T-helper 1 cell (primary cell): ENCODE measurements around the gene USF2.
"Not testable (repeated sequence)": the region's sequence is repeated elsewhere in the genome, so short reads cannot be mapped to it uniquely, and the experiment has no call there.

Experiments used
- DNase-seq, 5 donors: peaks; one replicate each; pipeline ENCODE4 v3.0.0-alpha.2; 2012 to 2020

USF2 gene

GRCh38 chr19:35285465-35285864 is 16.7 kb downstream of the USF2 start:
- not testable (repeated sequence) for DNase-seq

GRCh38 chr19:35286101-35286500 is 17.3 kb downstream of the USF2 start:
- not testable (repeated sequence) for DNase-seq

- DNase-seq = no peak
Measured at GRCh38 chr19:35287713-35288112, 19.0 kb downstream of the USF2 start.

- DNase-seq = no peak
Measured at GRCh38 chr19:35288331-35288730, 19.6 kb downstream of the USF2 start.

- no peak for DNase-seq
Measured at GRCh38 chr19:35288906-35289305, 20.1 kb downstream of the USF2 start.

- DNase-seq = no peak
Measured at GRCh38 chr19:35290381-35291127, 21.8 kb downstream of the USF2 start.

- no peak for DNase-seq
Measured at GRCh38 chr19:35291259-35291658, 22.5 kb downstream of the USF2 start.

GRCh38 chr19:35291916-35292315 is 23.2 kb downstream of the USF2 start, which contains the start of gene MAG:
Gene MAG (plus strand): TSS chr19:35292161. CDS start chr19:35295409, 3,248 bp downstream.
- no peak for DNase-seq

GRCh38 chr19:35292421-35293362 is 23.9 kb downstream of the USF2 start:
- DNase-seq = no peak

GRCh38 chr19:35293363-35293739 is 24.6 kb downstream of the USF2 start:
- no peak for DNase-seq

- DNase-seq = no peak
Measured at GRCh38 chr19:35293808-35294207, 25.0 kb downstream of the USF2 start.

GRCh38 chr19:35294328-35294727 is 25.6 kb downstream of the USF2 start:
- no peak for DNase-seq

GRCh38 chr19:35294859-35295791 is 26.4 kb downstream of the USF2 start:
- no peak for DNase-seq

- DNase-seq = peak in 3 of 5 donors; percentile 20 to 52 (median 24)
Measured at GRCh38 chr19:35295792-35296462, 27.2 kb downstream of the USF2 start.

GRCh38 chr19:35296644-35297514 is 28.1 kb downstream of the USF2 start:
- DNase-seq = peak in 1 of 5 donors; percentile 10

- no peak for DNase-seq
Measured at GRCh38 chr19:35297515-35297848, 28.7 kb downstream of the USF2 start.

GRCh38 chr19:35297922-35298321 is 29.2 kb downstream of the USF2 start:
- DNase-seq = no peak

- DNase-seq = no peak
Measured at GRCh38 chr19:35298561-35298972, 29.8 kb downstream of the USF2 start.

GRCh38 chr19:35299523-35300338 is 31.0 kb downstream of the USF2 start:
- DNase-seq = no peak

- no peak for DNase-seq
Measured at GRCh38 chr19:35300339-35300649, 31.5 kb downstream of the USF2 start.
